Heart left ventricle (tissue), 13 donors: Measurements from ENCODE around the gene CRYZL1.

Source experiments
- POLR2A ChIP-seq, 2 donors: fragments of 450-650 bp; IDR thresholded peaks; one replicate each; pipeline ENCODE4 v1.6.1; 2017; ENCODE audit warnings: antibody characterized with exemption in 2 of 2, mild to moderate bottlenecking in 2 of 2, moderate library complexity in 2 of 2
- TF ChIP-seq, protein P1 (sequence below), 12 donors: fragments of 200-600 bp; sonication (generic) in 4 of 12; IDR thresholded peaks; one replicate each; pipeline versions ENCODE4 v1.5.0 to v1.8.0; 2018 to 2022; ENCODE audit warnings: antibody characterized with exemption in 12 of 12, mild to moderate bottlenecking in 5 of 12
- donor health status: ischemic (EF 13 %, LVEDD 7.1; RV severe dilation, severe dysfunction).
- donor health status: DM: no; HTN: yes; CAD: no.
- donor health status: DM: no; HTN: no; CAD: no.
- donor health status: ischemic (EF 25% LVEDD 6.9; RV normal size, moderate dysfunction).
- donor health status: ischemic (EF 25% LVEDD 5.7; RV mildly dilated, moderate dysfunction).
- donor health status: ischemic (EF 35%, LVEDD 5.7; RV mildly dilated, moderate dysfunction).
- donor health status: nonischemic (EF 11% LVEDD 7.7; RV severe dilation, severe dysfunction).
- donor health status: DM: yes; HTN: yes; CAD: no.
- donor health status: PGD.
- donor health status: ischemic (EF 29% LVEDD 5.4; RV normal size, mild dysfunction).
- donor health status: nonischemic (EF 23%, LVEDD 6.1; RV moderate dilation, normal function).

DNA sequence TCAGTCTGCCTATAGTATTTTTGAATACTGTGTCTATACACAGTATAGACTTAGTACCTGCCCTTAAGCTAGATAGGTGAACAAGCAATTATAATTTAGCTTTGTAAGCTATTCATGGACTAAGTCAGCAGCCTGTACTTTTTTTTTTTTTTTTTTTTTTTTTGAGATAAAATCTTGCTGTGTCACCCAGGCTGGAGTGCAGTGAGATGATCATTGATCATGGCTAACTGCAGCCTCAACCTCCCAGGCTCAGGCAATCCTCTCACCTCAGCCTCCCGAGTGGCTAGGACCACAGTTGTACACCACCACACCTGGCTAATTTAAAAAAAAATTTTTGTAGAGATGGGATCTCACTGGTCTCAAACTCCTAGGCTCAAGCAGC is 18.0 kb upstream of the CRYZL1 start:
- TF ChIP-seq, protein P1, sequence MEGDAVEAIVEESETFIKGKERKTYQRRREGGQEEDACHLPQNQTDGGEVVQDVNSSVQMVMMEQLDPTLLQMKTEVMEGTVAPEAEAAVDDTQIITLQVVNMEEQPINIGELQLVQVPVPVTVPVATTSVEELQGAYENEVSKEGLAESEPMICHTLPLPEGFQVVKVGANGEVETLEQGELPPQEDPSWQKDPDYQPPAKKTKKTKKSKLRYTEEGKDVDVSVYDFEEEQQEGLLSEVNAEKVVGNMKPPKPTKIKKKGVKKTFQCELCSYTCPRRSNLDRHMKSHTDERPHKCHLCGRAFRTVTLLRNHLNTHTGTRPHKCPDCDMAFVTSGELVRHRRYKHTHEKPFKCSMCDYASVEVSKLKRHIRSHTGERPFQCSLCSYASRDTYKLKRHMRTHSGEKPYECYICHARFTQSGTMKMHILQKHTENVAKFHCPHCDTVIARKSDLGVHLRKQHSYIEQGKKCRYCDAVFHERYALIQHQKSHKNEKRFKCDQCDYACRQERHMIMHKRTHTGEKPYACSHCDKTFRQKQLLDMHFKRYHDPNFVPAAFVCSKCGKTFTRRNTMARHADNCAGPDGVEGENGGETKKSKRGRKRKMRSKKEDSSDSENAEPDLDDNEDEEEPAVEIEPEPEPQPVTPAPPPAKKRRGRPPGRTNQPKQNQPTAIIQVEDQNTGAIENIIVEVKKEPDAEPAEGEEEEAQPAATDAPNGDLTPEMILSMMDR (IDR thresholded peaks at IDR 0.05) = no peak
- TF ChIP-seq POLR2A (IDR thresholded peaks at IDR 0.05) = no peak
